Ovary (tissue), 3 donors: Measurements from ENCODE around the gene NAPB.

ENCODE experiments used
- POLR2A ChIP-seq: fragments of 450-650 bp; IDR thresholded peaks from one replicate; pipeline ENCODE4 v1.6.1; 2017; ENCODE audit warnings: antibody characterized with exemption, mild to moderate bottlenecking, moderate library complexity
- TF ChIP-seq, protein P1 (sequence below), 3 donors: fragments of 450-650 bp in 2 of 3; fragments of 200-600 bp in 1 of 3; IDR thresholded peaks; one replicate each; pipeline versions ENCODE4 v1.5.1 to v1.8.0; 2016 to 2022; ENCODE audit warnings: antibody characterized with exemption in 3 of 3, mild to moderate bottlenecking in 1 of 3
- donor health status: DM: no; HTN: no; CAD: no.

DNA sequence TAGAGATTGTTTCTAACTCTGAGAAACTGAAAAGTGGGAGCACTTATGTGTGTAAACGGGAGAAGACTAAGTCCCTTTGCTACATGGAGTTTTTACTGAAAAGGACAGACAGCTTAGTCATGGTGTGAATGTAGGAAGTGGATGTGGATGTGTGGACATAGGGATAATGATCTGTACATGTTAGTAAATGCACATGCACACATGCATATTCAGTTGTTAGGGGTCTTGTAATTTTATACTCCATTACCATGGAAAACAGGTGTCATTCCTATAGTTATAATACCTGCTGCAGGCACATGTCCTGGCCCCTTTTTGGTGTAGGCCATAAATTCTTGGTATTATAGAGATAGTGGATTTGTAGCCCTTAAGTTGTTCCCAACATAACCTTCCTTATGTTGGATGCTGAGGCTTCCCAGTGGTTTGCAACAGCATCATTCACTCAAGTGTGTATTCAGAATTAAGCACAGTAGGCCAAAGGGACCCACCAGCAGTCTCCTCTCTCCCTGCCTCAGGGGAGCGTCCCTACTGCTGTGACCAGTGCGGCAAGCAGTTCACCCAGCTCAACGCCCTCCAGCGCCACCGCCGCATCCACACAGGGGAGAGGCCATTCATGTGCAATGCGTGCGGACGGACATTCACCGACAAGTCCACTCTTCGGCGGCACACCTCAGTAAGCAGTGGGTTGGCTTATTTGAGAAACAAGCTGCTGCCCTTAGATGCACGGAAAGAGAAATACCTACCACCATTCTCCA is 52.0 kb downstream of the NAPB start:
- no peak for TF ChIP-seq POLR2A
- TF ChIP-seq, protein P1, sequence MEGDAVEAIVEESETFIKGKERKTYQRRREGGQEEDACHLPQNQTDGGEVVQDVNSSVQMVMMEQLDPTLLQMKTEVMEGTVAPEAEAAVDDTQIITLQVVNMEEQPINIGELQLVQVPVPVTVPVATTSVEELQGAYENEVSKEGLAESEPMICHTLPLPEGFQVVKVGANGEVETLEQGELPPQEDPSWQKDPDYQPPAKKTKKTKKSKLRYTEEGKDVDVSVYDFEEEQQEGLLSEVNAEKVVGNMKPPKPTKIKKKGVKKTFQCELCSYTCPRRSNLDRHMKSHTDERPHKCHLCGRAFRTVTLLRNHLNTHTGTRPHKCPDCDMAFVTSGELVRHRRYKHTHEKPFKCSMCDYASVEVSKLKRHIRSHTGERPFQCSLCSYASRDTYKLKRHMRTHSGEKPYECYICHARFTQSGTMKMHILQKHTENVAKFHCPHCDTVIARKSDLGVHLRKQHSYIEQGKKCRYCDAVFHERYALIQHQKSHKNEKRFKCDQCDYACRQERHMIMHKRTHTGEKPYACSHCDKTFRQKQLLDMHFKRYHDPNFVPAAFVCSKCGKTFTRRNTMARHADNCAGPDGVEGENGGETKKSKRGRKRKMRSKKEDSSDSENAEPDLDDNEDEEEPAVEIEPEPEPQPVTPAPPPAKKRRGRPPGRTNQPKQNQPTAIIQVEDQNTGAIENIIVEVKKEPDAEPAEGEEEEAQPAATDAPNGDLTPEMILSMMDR (IDR thresholded peaks at IDR 0.05), result no peak
